Endothelial cell of umbilical vein (primary cell): ENCODE results near the gene FSTL1. TPM values are rescaled to one million over a fixed set of nuclear protein-coding genes. Genes with fewer than 3 reads are reported as not detected.

ENCODE experiments used
- BruUV-seq: library from RNA; stranded (reverse); fragments of 400-500 nt; replicated peaks from 2 replicates; lab custom pipeline; 2021; lab: Mats Ljungman, UMichigan
- CTCF ChIA-PET: fragments of 300-600, 350-600 bp; sonication (Branson Sonifier 250); formaldehyde crosslinking; loops from one replicate; lab custom pipeline; 2021; ENCODE audit warnings: antibody characterized with exemption, inconsistent platforms; lab: Charles Lee
- POLR2A ChIA-PET: fragments of 300-600, 350-600 bp; sonication (Branson Sonifier 250); formaldehyde crosslinking; loops from one replicate; lab custom pipeline; 2021; ENCODE audit warnings: antibody characterized with exemption, inconsistent platforms; lab: Charles Lee
- DNase-seq: peaks from one replicate; pipeline ENCODE4 v3.0.0-alpha.2; 2011; ENCODE audit warnings: low read depth, low spot score
- FAIRE-seq: peaks from 2 replicates; lab custom pipeline; 2011; peaks lifted over from hg19 to GRCh38; lab: Jason Lieb, UNC
- H2AFZ ChIP-seq: 2 replicates; pipeline ENCODE4 v1.6.0; 2012; ENCODE audit warnings: low read depth, low read length, control low read depth, inconsistent platforms
- H3K27ac ChIP-seq: 2 replicates; pipeline ENCODE4 v1.5.1; 2011; ENCODE audit warnings: low read depth, mild to moderate bottlenecking, control low read depth, low read length, moderate library complexity; ENCODE audit not compliant: insufficient read depth
- H3K27me3 ChIP-seq, 2 experiments: 2 replicates each; pipeline versions ENCODE4 v1.6.0 to v1.6.1; 2011; ENCODE audit warnings: low read length in 2 of 2, mixed read lengths in 1 of 2; ENCODE audit not compliant: control insufficient read depth in 2 of 2, insufficient read depth in 2 of 2
- H3K36me3 ChIP-seq, 2 experiments: 2 replicates in 1 of 2; 3 replicates in 1 of 2; pipeline ENCODE4 v1.5.1; 2011; ENCODE audit warnings: low read length in 2 of 2, mild to moderate bottlenecking in 1 of 2, moderate library complexity in 1 of 2; ENCODE audit not compliant: control insufficient read depth in 2 of 2, insufficient read depth in 2 of 2; ENCODE audit errors: extremely low read depth in 1 of 2
- H3K4me1 ChIP-seq: 3 replicates; pipeline ENCODE4 v1.5.1; 2011; ENCODE audit warnings: mild to moderate bottlenecking, low read length; ENCODE audit not compliant: control insufficient read depth, insufficient read depth; ENCODE audit errors: extremely low read depth
- H3K4me2 ChIP-seq: 2 replicates; pipeline ENCODE4 v1.6.1; 2011; ENCODE audit warnings: low read length, control low read depth, mixed read lengths; ENCODE audit not compliant: insufficient read depth
- H3K4me3 ChIP-seq, 3 experiments: fragments of 200-600 bp in 1 of 3; sonication (generic), shearing (Covaris generic) in 1 of 3; replicated peaks in 1 of 3; 2 replicates each; pipeline ENCODE4 v1.5.1; 2011 to 2016; ENCODE audit warnings: control low read depth in 3 of 3, low read length in 3 of 3, mild to moderate bottlenecking in 2 of 3, inconsistent platforms in 1 of 3, low read depth in 1 of 3, moderate library complexity in 1 of 3; ENCODE audit not compliant: insufficient read depth in 1 of 3
- H3K79me2 ChIP-seq: 2 replicates; pipeline ENCODE4 v1.6.0; 2012; ENCODE audit warnings: low read length, inconsistent platforms; ENCODE audit not compliant: control insufficient read depth, insufficient read depth
- H3K9ac ChIP-seq: replicated peaks from 2 replicates; pipeline ENCODE3; 2011; ENCODE audit warnings: low read length, control low read depth; ENCODE audit not compliant: insufficient read depth; ENCODE audit errors: extremely low read depth
- H3K9me1 ChIP-seq: replicated peaks from 3 replicates; pipeline ENCODE4 v1.6.0; 2011; ENCODE audit warnings: mild to moderate bottlenecking, low read length; ENCODE audit not compliant: control insufficient read depth, insufficient read depth; ENCODE audit errors: extremely low read depth
- H3K9me3 ChIP-seq: replicated peaks from 2 replicates; pipeline ENCODE4 v1.5.1; 2012; ENCODE audit warnings: low read length, inconsistent platforms; ENCODE audit not compliant: control insufficient read depth, insufficient read depth
- H4K20me1 ChIP-seq: replicated peaks from 2 replicates; pipeline ENCODE3; 2011; ENCODE audit warnings: mild to moderate bottlenecking, low read length; ENCODE audit not compliant: control insufficient read depth, insufficient read depth; ENCODE audit errors: extremely low read depth
- CTCF ChIP-seq, 2 donors: IDR thresholded peaks; 1 replicate in 1 of 2; 2 replicates in 1 of 2; pipeline ENCODE4 v1.5.1; 2011; ENCODE audit warnings: low read length in 2 of 2, mild to moderate bottlenecking in 2 of 2, moderate library complexity in 2 of 2, control low read depth in 1 of 2, inconsistent platforms in 1 of 2, low read depth in 1 of 2; ENCODE audit not compliant: insufficient read depth in 1 of 2; ENCODE audit errors: extremely low read depth in 1 of 2
- EZH2 ChIP-seq: IDR thresholded peaks from 2 replicates; pipeline ENCODE4 v1.6.1; 2012; ENCODE audit warnings: borderline replicate concordance, low read depth, mild to moderate bottlenecking, moderate library complexity, low read length, inconsistent platforms; ENCODE audit not compliant: severe bottlenecking
- FOS ChIP-seq: IDR thresholded peaks from 2 replicates; pipeline ENCODE4 v1.6.1; 2011; ENCODE audit warnings: mild to moderate bottlenecking, low read length, moderate library complexity, borderline replicate concordance; ENCODE audit not compliant: insufficient read depth
- GATA2 ChIP-seq: IDR thresholded peaks from 2 replicates; pipeline ENCODE4 v1.7.0; 2011; ENCODE audit warnings: low read depth, mild to moderate bottlenecking, moderate library complexity, mixed read lengths, low read length; ENCODE audit not compliant: insufficient read length, insufficient read depth
- JUN ChIP-seq: IDR thresholded peaks from 2 replicates; pipeline ENCODE4 v1.6.1; 2011; ENCODE audit warnings: borderline replicate concordance, low read depth; ENCODE audit not compliant: insufficient read length, insufficient read depth
- MAX ChIP-seq: IDR thresholded peaks from 2 replicates; pipeline ENCODE4 v1.6.1; 2011; ENCODE audit not compliant: insufficient read depth, insufficient read length
- MYC ChIP-seq: IDR thresholded peaks from one replicate; pipeline ENCODE4 v1.6.1; 2011; ENCODE audit warnings: mild to moderate bottlenecking, low read depth, low read length
- POLR2A ChIP-seq: IDR thresholded peaks from 2 replicates; pipeline ENCODE4 v1.6.1; 2012; ENCODE audit warnings: low read depth, mild to moderate bottlenecking, control low read depth, low read length
- POLR2AphosphoS5 ChIP-seq: IDR thresholded peaks from 2 replicates; pipeline ENCODE4 v1.6.1; 2012; ENCODE audit warnings: low read depth, mild to moderate bottlenecking, control low read depth, low read length, moderate library complexity; ENCODE audit not compliant: insufficient read depth
- dilution Hi-C: fragments of 300-500 bp; cut with MboI; formaldehyde crosslinking; loops from one replicate; pipeline ENCODE4 v1.15.0; 2019; ENCODE audit warnings: low sequenced_read_pairs; ENCODE audit not compliant: extremely low pct_ligation_motif_present
- intact Hi-C: fragments of 100-400 bp; cut with micrococcal nuclease; formaldehyde crosslinking; loops from one replicate; pipeline ENCODE4 v1.10.0; 2022
- polyA plus RNA-seq, 4 experiments: library from polyadenylated mRNA; depleted of rRNA in 3 of 4; stranded (reverse) in 3 of 4; unstranded in 1 of 4; fragments of >200 nt; gene quantifications; 2 replicates each; pipeline versions ENCODE4 v1.2.1 to v1.2.3, GENCODE V29; 2011 to 2012; ENCODE audit warnings: missing spikeins in 1 of 4
- total RNA-seq: library from RNA; stranded (reverse); gene quantifications from 2 replicates; pipeline ENCODE4 v1.2.3, GENCODE V29; 2021

FSTL1 gene
- total and polyA plus RNA-seq, 2 donors (not counting 3 experiments of a cell fraction or from before 2014, with no cell fraction given), result 235 to 562 TPM

GRCh38 chr3:120410541-120410940, 40.3 kb downstream of the FSTL1 start:
- no peaks in the 10 kb centered on the region for H3K9me1 ChIP-seq
- no peak overlapping the region for H3K4me2 ChIP-seq
- no peak overlapping the region for H3K4me3 ChIP-seq
- no peaks in the 10 kb centered on the region for H3K4me1 ChIP-seq
- no peak overlapping the region for H2AFZ ChIP-seq
- no peaks in the 10 kb centered on the region for H4K20me1 ChIP-seq
- intact Hi-C loops, result no loop called here
- H3K9me3 ChIP-seq, result no peaks in the 10 kb centered on the region
- FAIRE-seq, result peak; percentile 42
- ChIA-PET CTCF (interaction anchor here (2.0 to 3.7 kb wide), 2 partner anchors 53 to 148 kb away, joined by 4 to 17 read pairs; no protein-coding TSS in a partner anchor), POLR2A (no interaction called here)
- no peak overlapping the region for H3K27ac ChIP-seq
- no peaks in the 10 kb centered on the region for H3K27me3 ChIP-seq
- TF ChIP-seq MYC (no peak), MAX (no peak), EZH2 (no peak), POLR2A (no peak), GATA2 (no peak), CTCF (IDR thresholded peaks at IDR 0.05; ENCODE audit: extremely low read depth in 1 of 2, insufficient read depth in 1 of 2, low read depth in 1 of 2, low read length in 2 of 2) (no peak), POLR2AphosphoS5 (no peak), JUN (no peak), FOS (no peak)
- BruUV-seq, result no TSS peak
- H3K9ac ChIP-seq, result no peak overlapping the region
- dilution Hi-C loops, result no loop called here
- H3K36me3 ChIP-seq, result peaks cover 37 to 45% of the 10 kb centered on the region in 2 experiments
- DNase-seq, result peak; percentile 75
- no peaks in the 10 kb centered on the region for H3K79me2 ChIP-seq
